MV-4-11 (cell line): ENCODE data around the gene DNASE2B.

Source experiments
- DNase-seq: peaks from one replicate; lab custom pipeline; 2025; lab: John Stamatoyannopoulos, UW

Gene DNASE2B

GRCh38 chr1:84462118-84462517 is 63.8 kb downstream of the DNASE2B start:
- DNase-seq, result peak; percentile 35
